Smooth muscle cell (in vitro differentiated cells): ENCODE measurements around the gene NANOGP8. TPM values are rescaled to one million over a fixed set of nuclear protein-coding genes. Genes with fewer than 3 reads are reported as not detected.

Experiments used
- DNase-seq: peaks from one replicate; lab custom pipeline; 2025; ENCODE audit not compliant: unreplicated experiment; lab: John Stamatoyannopoulos, UW
- H2AFZ ChIP-seq: fragments of 200-600 bp; sonication (generic); 2 replicates; pipeline ENCODE4 v1.6.0; 2016; ENCODE audit warnings: antibody characterized with exemption, low read depth, mild to moderate bottlenecking
- H3F3A ChIP-seq: fragments of 200-600 bp; sonication (generic); 2 replicates; pipeline ENCODE4 v1.6.0; 2017; ENCODE audit warnings: antibody characterized with exemption, low read depth
- H3K27ac ChIP-seq: fragments of 200-600 bp; sonication (generic); 2 replicates; pipeline ENCODE4 v1.5.1; 2016; ENCODE audit warnings: low read depth, mild to moderate bottlenecking
- H3K27me3 ChIP-seq: fragments of 200-600 bp; sonication (generic); 2 replicates; pipeline ENCODE4 v1.6.1; 2016; ENCODE audit warnings: low read depth, mild to moderate bottlenecking
- H3K36me3 ChIP-seq: fragments of 200-600 bp; sonication (generic); 2 replicates; pipeline ENCODE4 v1.5.1; 2016; ENCODE audit warnings: low read depth
- H3K4me1 ChIP-seq: fragments of 200-600 bp; sonication (generic); 2 replicates; pipeline ENCODE4 v1.5.1; 2016; ENCODE audit warnings: low read depth
- H3K4me2 ChIP-seq: fragments of 200-600 bp; sonication (generic); 2 replicates; pipeline ENCODE4 v1.6.0; 2016; ENCODE audit warnings: mild to moderate bottlenecking
- H3K4me3 ChIP-seq: fragments of 200-600 bp; sonication (generic); 2 replicates; pipeline ENCODE4 v1.5.1; 2016; ENCODE audit warnings: mild to moderate bottlenecking
- H3K79me2 ChIP-seq: fragments of 200-600 bp; sonication (generic); 2 replicates; pipeline ENCODE4 v1.6.0; 2016; ENCODE audit warnings: low read depth, mild to moderate bottlenecking
- H3K9ac ChIP-seq: fragments of 200-600 bp; sonication (generic); 2 replicates; pipeline ENCODE4 v1.6.0; 2016; ENCODE audit warnings: low read depth
- H3K9me3 ChIP-seq: fragments of 200-600 bp; sonication (generic); replicated peaks from 2 replicates; pipeline ENCODE4 v1.5.1; 2016; ENCODE audit warnings: low read depth
- H4K20me1 ChIP-seq: fragments of 200-600 bp; sonication (generic); 2 replicates; pipeline ENCODE4 v1.6.0; 2016; ENCODE audit warnings: low read depth
- WGBS: methylation state at CpG from one replicate; pipeline ENCODE4 v1.1.7; 2016; ENCODE audit warnings: low lambda C conversion rate; 5-methylcytosine and 5-hydroxymethylcytosine counted together
- polyA plus RNA-seq: library from polyadenylated mRNA; unstranded; fragments of >200 nt; fragmentation: Nextera tagmentation; extraction: Ambion mirVana; gene quantifications from 2 replicates; pipeline ENCODE4 v1.2.1, GENCODE V29; 2016
- total RNA-seq: library from RNA; depleted of rRNA; stranded (reverse); fragments of >200 nt; gene quantifications from 2 replicates; pipeline ENCODE4 v1.2.3, GENCODE V29; 2014
- TF ChIP-seq, protein P1 (sequence below): fragments of 200-600 bp; sonication (generic); IDR thresholded peaks from 2 replicates; pipeline ENCODE4 v1.5.1; 2017; ENCODE audit warnings: borderline replicate concordance, mild to moderate bottlenecking, antibody characterized with exemption; ENCODE audit not compliant: insufficient read depth, poor library complexity, severe bottlenecking

NANOGP8 gene
- total and polyA plus RNA-seq, 2 experiments from 2014 or later = not detected

DNA sequence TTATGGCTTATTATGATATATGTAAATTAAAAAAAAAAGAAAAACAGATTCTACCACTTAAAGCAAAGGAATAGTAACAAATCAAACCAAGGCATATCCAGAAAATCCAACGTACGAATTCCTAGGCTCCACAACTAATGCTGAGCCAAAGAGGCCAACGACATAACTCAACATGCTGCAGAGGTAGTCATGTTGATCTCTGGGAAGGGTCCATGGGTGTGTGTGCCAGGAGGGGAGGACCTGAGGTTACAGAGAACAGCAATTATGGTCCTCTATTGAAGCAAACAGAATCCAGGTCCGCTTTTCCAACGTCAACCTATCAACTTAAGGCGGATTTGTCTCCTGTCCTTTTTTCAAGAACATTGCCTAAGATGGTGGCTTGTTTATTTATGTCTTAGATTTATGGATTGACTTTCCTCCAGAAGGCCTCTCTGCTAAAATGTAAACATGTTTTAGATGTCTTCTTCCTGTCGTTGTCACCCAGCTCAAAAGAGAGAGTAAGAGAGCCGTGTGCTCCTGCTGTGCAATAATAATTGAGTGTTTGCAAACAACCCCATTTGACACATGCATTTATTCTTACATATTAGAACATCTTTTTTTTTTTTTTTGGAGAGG is 20.4 kb downstream of the NANOGP8 start:
- Histone ChIP-seq H3K4me1 (peaks cover 10% of the 10 kb centered on the region), H3K27ac (no peak overlapping the region), H3K4me3 (no peak overlapping the region), H3K79me2 (no peaks in the 10 kb centered on the region), H3K4me2 (peak overlapping the region; percentile 47), H3K36me3 (no peaks in the 10 kb centered on the region), H3F3A (peaks cover 3% of the 10 kb centered on the region), H3K27me3 (no peaks in the 10 kb centered on the region), H3K9me3 (no peaks in the 10 kb centered on the region), H2AFZ (peak overlapping the region; percentile 66), H4K20me1 (no peaks in the 10 kb centered on the region), H3K9ac (no peak overlapping the region)
- WGBS = 54% methylated on average over 8 of the region's 8 CpGs
- TF ChIP-seq, protein P1, sequence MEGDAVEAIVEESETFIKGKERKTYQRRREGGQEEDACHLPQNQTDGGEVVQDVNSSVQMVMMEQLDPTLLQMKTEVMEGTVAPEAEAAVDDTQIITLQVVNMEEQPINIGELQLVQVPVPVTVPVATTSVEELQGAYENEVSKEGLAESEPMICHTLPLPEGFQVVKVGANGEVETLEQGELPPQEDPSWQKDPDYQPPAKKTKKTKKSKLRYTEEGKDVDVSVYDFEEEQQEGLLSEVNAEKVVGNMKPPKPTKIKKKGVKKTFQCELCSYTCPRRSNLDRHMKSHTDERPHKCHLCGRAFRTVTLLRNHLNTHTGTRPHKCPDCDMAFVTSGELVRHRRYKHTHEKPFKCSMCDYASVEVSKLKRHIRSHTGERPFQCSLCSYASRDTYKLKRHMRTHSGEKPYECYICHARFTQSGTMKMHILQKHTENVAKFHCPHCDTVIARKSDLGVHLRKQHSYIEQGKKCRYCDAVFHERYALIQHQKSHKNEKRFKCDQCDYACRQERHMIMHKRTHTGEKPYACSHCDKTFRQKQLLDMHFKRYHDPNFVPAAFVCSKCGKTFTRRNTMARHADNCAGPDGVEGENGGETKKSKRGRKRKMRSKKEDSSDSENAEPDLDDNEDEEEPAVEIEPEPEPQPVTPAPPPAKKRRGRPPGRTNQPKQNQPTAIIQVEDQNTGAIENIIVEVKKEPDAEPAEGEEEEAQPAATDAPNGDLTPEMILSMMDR = no peak
- no peak for DNase-seq

DNA sequence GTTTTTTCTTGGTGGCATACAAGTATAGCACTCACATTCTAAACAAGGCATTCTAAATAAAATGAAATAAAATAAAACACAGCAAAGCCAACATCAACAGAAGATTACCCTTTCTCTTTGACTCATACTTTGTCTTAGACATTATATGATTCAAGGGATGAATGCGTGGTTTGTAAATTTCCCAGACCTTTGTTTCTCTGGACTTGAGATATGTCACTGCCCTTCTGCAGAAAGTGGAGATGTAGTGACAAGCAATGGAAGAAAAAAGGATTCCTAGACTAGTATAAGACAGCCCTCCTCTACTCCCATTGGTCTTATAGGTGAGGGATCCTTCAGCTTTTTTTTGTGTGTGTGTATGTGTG is 22.4 kb downstream of the NANOGP8 start:
- H4K20me1 ChIP-seq = no peaks in the 10 kb centered on the region
- H3K9ac ChIP-seq = no peak overlapping the region
- H3K79me2 ChIP-seq = no peaks in the 10 kb centered on the region
- H2AFZ ChIP-seq = no peak overlapping the region
- H3K27me3 ChIP-seq = no peaks in the 10 kb centered on the region
- peaks cover 10% of the 10 kb centered on the region for H3K4me1 ChIP-seq
- peak overlapping the region; percentile 77 for H3K27ac ChIP-seq
- H3K36me3 ChIP-seq = no peaks in the 10 kb centered on the region
- peaks cover 9% of the 10 kb centered on the region for H3F3A ChIP-seq
- peak overlapping the region; percentile 38 for H3K4me2 ChIP-seq
- WGBS = 16% methylated on average over 1 of the region's 1 CpG
- no peaks in the 10 kb centered on the region for H3K9me3 ChIP-seq
- TF ChIP-seq, protein P1 = no peak
- DNase-seq = no peak
- H3K4me3 ChIP-seq = no peak overlapping the region

DNA sequence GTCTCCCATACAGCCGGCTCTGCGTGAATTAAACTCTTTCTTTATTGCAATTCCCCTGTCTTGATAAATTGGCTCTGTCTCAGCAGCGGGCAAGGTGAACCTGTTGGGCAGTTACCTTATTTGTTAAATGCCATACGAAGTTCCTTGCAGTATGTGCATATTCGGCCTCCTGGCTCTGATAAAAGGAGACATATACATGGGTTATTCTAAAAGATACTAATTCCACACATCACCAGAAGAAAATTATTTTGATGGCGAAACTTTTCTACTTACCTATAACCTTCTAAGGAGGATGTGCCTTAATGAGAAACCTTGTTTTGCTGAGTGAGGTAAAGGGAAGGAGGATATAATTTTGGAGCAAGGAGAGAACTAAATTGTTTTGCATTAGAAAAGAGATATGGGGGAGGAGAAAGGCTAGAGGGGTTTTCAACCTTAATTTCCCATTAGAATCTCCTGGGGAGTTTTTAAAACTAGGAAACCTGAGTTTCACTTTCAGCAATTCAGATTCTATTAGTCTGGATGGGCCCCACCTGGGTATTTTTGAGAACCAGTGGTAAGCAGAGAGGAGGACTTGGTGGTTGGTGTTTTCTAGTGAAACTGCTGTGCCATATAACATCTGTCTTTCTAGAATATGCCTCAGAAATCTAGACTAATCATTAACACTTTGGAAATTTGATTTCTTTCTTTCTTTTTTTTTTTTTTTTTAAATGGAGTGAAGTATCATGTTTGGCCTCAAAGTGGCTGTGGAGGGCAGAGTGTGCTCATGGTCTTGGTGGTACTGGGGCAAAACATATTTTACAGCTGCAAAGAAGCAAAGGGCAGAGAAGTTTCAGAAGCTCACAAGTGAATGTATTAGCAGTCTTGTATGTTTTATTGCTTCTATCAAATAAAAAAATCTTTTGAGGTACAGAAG is 23.0 kb downstream of the NANOGP8 start:
- peak overlapping the region; percentile 33 for H2AFZ ChIP-seq
- no peaks in the 10 kb centered on the region for H3K79me2 ChIP-seq
- peak overlapping the region; percentile 38 for H3K4me2 ChIP-seq

More for the DNA sequence above, 23.0 kb downstream of the NANOGP8 start:
- DNase-seq = no peak
- TF ChIP-seq, protein P1 = no peak
- Histone ChIP-seq H3K4me1 (peaks cover 10% of the 10 kb centered on the region), H3K9ac (peak overlapping the region; percentile 5), H3K27me3 (no peaks in the 10 kb centered on the region), H3K27ac (peak overlapping the region; percentile 77), H4K20me1 (no peaks in the 10 kb centered on the region), H3F3A (peaks cover 9% of the 10 kb centered on the region), H3K9me3 (no peaks in the 10 kb centered on the region), H3K4me3 (no peak overlapping the region), H3K36me3 (no peaks in the 10 kb centered on the region)
- 29% methylated on average over 6 of the region's 6 CpGs for WGBS
